CD14-positive monocyte (primary cell): ENCODE measurements around the gene ATP2B1. TPM values are rescaled to one million over a fixed set of nuclear protein-coding genes. Genes with fewer than 3 reads are reported as not detected.

Experiments
- DNase-seq, 3 donors: peaks; one replicate each; pipeline ENCODE4 v3.0.0-alpha.2; 2011 to 2022
- H2AFZ ChIP-seq: 2 replicates; pipeline ENCODE4 v1.6.0; 2012; ENCODE audit warnings: mild to moderate bottlenecking, low read depth, low read length, inconsistent platforms; ENCODE audit not compliant: insufficient read depth, poor library complexity, severe bottlenecking
- H3K27ac ChIP-seq, 2 donors: 1 replicate in 1 of 2; 2 replicates in 1 of 2; pipeline ENCODE4 v1.5.1; 2012 to 2013; ENCODE audit warnings: low read length in 2 of 2, control low read depth in 1 of 2, inconsistent platforms in 1 of 2, low read depth in 1 of 2, mild to moderate bottlenecking in 1 of 2
- H3K27me3 ChIP-seq, 2 donors: one replicate each; pipeline versions ENCODE4 v1.6.0 to v1.6.1; 2011 to 2013; ENCODE audit warnings: low read length in 2 of 2; ENCODE audit not compliant: control insufficient read depth in 2 of 2, insufficient read depth in 2 of 2
- H3K36me3 ChIP-seq, 2 donors: replicated peaks in 1 of 2; 1 replicate in 1 of 2; 2 replicates in 1 of 2; pipeline versions ENCODE4 v1.5.1 to v1.6.1; 2012 to 2013; ENCODE audit warnings: low read length in 2 of 2, control low read depth in 1 of 2, inconsistent platforms in 1 of 2, mild to moderate bottlenecking in 1 of 2; ENCODE audit not compliant: insufficient read depth in 2 of 2, control insufficient read depth in 1 of 2
- H3K4me1 ChIP-seq, 2 donors: 1 replicate in 1 of 2; 2 replicates in 1 of 2; pipeline versions ENCODE4 v1.5.1 to v1.6.1; 2012 to 2013; ENCODE audit warnings: low read length in 2 of 2, control low read depth in 1 of 2, inconsistent platforms in 1 of 2, mild to moderate bottlenecking in 1 of 2, moderate library complexity in 1 of 2; ENCODE audit not compliant: insufficient read depth in 2 of 2, control insufficient read depth in 1 of 2
- H3K4me2 ChIP-seq: replicated peaks from 2 replicates; pipeline ENCODE3; 2012; ENCODE audit warnings: low read length, moderate library complexity, mild to moderate bottlenecking; ENCODE audit not compliant: poor library complexity, severe bottlenecking; ENCODE audit errors: extremely low read depth
- H3K4me3 ChIP-seq, 3 experiments: fragments of 200-600 bp in 1 of 3; sonication (generic) in 1 of 3; replicated peaks in 1 of 3; 1 replicate in 2 of 3; 2 replicates in 1 of 3; pipeline ENCODE4 v1.5.1; 2011 to 2013; ENCODE audit warnings: low read length in 3 of 3, mild to moderate bottlenecking in 3 of 3, control low read depth in 2 of 3, low read depth in 2 of 3, inconsistent platforms in 1 of 3, moderate library complexity in 1 of 3
- H3K79me2 ChIP-seq: 2 replicates; pipeline ENCODE4 v1.6.0; 2012; ENCODE audit warnings: mild to moderate bottlenecking, control low read depth, inconsistent platforms, low read length, moderate library complexity; ENCODE audit not compliant: insufficient read depth
- H3K9ac ChIP-seq: 2 replicates; pipeline ENCODE4 v1.6.0; 2017; ENCODE audit warnings: low read length, mild to moderate bottlenecking; ENCODE audit not compliant: insufficient read depth, poor library complexity, severe bottlenecking
- H3K9me3 ChIP-seq, 2 donors: replicated peaks in 1 of 2; 1 replicate in 1 of 2; 2 replicates in 1 of 2; pipeline versions ENCODE4 v1.5.1 to v1.6.1; 2012 to 2013; ENCODE audit warnings: low read length in 2 of 2, control low read depth in 1 of 2; ENCODE audit not compliant: control insufficient read depth in 1 of 2, insufficient read depth in 1 of 2
- H4K20me1 ChIP-seq: 2 replicates; pipeline ENCODE4 v1.6.0; 2012; ENCODE audit warnings: mild to moderate bottlenecking, low read length, control low read depth, moderate library complexity; ENCODE audit not compliant: insufficient read depth
- H3K27ac Mint-ChIP-seq, 7 donors: one replicate each; pipeline ENCODE4 v1.8.0; 2020; ENCODE audit warnings: mild to moderate bottlenecking in 7 of 7, mixed read lengths in 7 of 7, moderate library complexity in 6 of 7, inconsistent platforms in 2 of 7
- H3K27me3 Mint-ChIP-seq, 3 donors: one replicate each; pipeline ENCODE4 v1.8.0; 2021 to 2022; ENCODE audit warnings: low read depth in 3 of 3, mild to moderate bottlenecking in 3 of 3, mixed read lengths in 3 of 3, moderate library complexity in 3 of 3, inconsistent platforms in 1 of 3
- H3K36me3 Mint-ChIP-seq, 2 donors: one replicate each; pipeline ENCODE4 v1.8.0; 2020; ENCODE audit warnings: mixed read lengths in 2 of 2, inconsistent platforms in 1 of 2, mild to moderate bottlenecking in 1 of 2
- H3K4me1 Mint-ChIP-seq: one replicate; pipeline ENCODE4 v1.8.0; 2020; ENCODE audit warnings: mild to moderate bottlenecking, mixed read lengths
- H3K4me3 Mint-ChIP-seq, 2 donors: one replicate each; pipeline ENCODE4 v1.8.0; 2020; ENCODE audit warnings: mild to moderate bottlenecking in 2 of 2, mixed read lengths in 2 of 2, moderate library complexity in 1 of 2
- H3K9me3 Mint-ChIP-seq, 7 donors: one replicate each; pipeline ENCODE4 v1.8.0; 2020 to 2022; ENCODE audit warnings: mixed read lengths in 7 of 7, mild to moderate bottlenecking in 6 of 7, moderate library complexity in 6 of 7, inconsistent platforms in 2 of 7
- WGBS: methylation state at CpG from one replicate; pipeline ENCODE4 v1.1.5; 2013; ENCODE audit warnings: missing lambda C conversion rate; ENCODE audit not compliant: insufficient coverage; 5-methylcytosine and 5-hydroxymethylcytosine counted together
- intact Hi-C, 2 donors: fragments of 100-400 bp; cut with micrococcal nuclease; formaldehyde crosslinking; loops; one replicate each; pipeline versions ENCODE4 v1.15.0 to v1.15.1; 2023
- polyA plus RNA-seq, 3 donors: library from polyadenylated mRNA; depleted of rRNA in 1 of 3; unstranded in 2 of 3; stranded (reverse) in 1 of 3; fragments of 300-500 nt in 2 of 3; fragments of >200 nt in 1 of 3; fragmentation: Illumina TruSeq in 2 of 3; gene quantifications; 1 replicate in 2 of 3; 2 replicates in 1 of 3; pipeline ENCODE4 v1.2.3, GENCODE V29; 2012 to 2021
- TF ChIP-seq, protein P1 (sequence below): fragments of 200-600 bp; IDR thresholded peaks from one replicate; pipeline ENCODE4 v1.8.0; 2022; ENCODE audit warnings: antibody characterized with exemption, mild to moderate bottlenecking

The ATP2B1 gene
- polyA plus RNA-seq, 3 donors = 35.9 to 59.3 (median 53.9) TPM

DNA sequence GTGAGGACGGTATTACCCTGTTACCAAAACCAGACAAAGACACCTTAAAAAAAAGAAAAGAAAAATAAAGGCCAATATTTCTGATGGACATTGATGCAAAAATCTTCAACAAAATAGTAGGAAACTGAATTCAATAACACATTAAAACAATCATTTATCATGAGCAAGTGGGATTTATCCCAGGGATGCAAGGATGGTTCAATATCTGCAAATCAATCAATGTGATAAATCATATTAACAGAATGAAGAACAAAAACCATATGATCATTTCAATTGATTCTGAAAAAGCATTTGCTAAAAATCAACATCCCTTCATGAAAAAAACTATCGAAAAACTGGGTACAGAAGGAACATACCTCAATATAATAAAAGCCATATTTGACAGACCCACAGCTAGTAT is 32.3 kb upstream of the ATP2B1 start:
- Mint-ChIP-seq H3K27ac (no peak overlapping the region), H3K4me3 (no peak overlapping the region), H3K27me3 (no peaks in the 10 kb centered on the region), H3K36me3 (peaks cover 7 to 15% of the 10 kb centered on the region in 2 donors), H3K9me3 (peaks cover 30 to 37% (median 34%) of the 10 kb centered on the region in 7 donors), H3K4me1 (peaks cover 10% of the 10 kb centered on the region)
- no peaks in the 10 kb centered on the region for H3K36me3 ChIP-seq
- H3K79me2 ChIP-seq = no peaks in the 10 kb centered on the region
- H4K20me1 ChIP-seq = no peaks in the 10 kb centered on the region
- no peak for DNase-seq
- no peak overlapping the region for H3K9ac ChIP-seq
- H3K4me1 ChIP-seq = peaks cover 0 to 13% of the 10 kb centered on the region in 2 donors
- TF ChIP-seq, protein P1, sequence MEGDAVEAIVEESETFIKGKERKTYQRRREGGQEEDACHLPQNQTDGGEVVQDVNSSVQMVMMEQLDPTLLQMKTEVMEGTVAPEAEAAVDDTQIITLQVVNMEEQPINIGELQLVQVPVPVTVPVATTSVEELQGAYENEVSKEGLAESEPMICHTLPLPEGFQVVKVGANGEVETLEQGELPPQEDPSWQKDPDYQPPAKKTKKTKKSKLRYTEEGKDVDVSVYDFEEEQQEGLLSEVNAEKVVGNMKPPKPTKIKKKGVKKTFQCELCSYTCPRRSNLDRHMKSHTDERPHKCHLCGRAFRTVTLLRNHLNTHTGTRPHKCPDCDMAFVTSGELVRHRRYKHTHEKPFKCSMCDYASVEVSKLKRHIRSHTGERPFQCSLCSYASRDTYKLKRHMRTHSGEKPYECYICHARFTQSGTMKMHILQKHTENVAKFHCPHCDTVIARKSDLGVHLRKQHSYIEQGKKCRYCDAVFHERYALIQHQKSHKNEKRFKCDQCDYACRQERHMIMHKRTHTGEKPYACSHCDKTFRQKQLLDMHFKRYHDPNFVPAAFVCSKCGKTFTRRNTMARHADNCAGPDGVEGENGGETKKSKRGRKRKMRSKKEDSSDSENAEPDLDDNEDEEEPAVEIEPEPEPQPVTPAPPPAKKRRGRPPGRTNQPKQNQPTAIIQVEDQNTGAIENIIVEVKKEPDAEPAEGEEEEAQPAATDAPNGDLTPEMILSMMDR = no peak
- no peak overlapping the region for H3K4me3 ChIP-seq
- no peak overlapping the region for H2AFZ ChIP-seq
- H3K4me2 ChIP-seq = no peak overlapping the region
- no CpG with 5 or more reads among the region's 2 CpGs for WGBS
- no peaks in the 10 kb centered on the region for H3K27me3 ChIP-seq
- H3K27ac ChIP-seq = no peak overlapping the region
- intact Hi-C loops = no loop called here
- peaks cover 9 to 26% of the 10 kb centered on the region in 2 donors for H3K9me3 ChIP-seq

DNA sequence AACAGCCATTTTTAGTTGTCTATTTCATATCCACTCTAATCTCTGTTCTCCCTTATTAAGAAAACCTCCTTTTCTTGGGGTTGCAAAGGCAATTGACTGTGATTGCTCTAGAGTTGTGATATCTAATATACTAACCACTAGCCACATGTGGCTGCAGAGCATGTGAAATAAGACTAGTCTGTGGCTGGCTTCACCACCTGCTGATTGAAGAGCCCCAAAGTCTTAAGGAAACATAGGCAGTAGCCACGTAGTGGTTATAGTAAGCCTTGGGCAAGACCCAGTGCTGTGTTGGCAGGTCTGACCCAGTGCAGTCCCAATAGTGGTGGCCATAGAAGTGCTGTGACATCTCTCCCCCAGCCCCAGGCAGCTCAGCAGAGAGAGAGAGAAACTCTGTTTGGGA is 28.4 kb upstream of the ATP2B1 start:
- Histone ChIP-seq H3K27ac (no peak overlapping the region), H3K9ac (no peak overlapping the region), H3K36me3 (no peaks in the 10 kb centered on the region), H2AFZ (no peak overlapping the region), H3K4me3 (no peak overlapping the region), H3K27me3 (no peaks in the 10 kb centered on the region), H3K4me2 (no peak overlapping the region), H3K4me1 (peaks cover 21 to 25% of the 10 kb centered on the region in 2 donors), H4K20me1 (no peaks in the 10 kb centered on the region), H3K9me3 (peaks cover 6 to 26% of the 10 kb centered on the region in 2 donors), H3K79me2 (no peaks in the 10 kb centered on the region)
- DNase-seq = no peak
- H3K27me3 Mint-ChIP-seq = no peaks in the 10 kb centered on the region
- intact Hi-C loops = loop anchor here in 1 of 2 donors (10.0 kb wide), 1 partner anchor 128 kb away; no protein-coding TSS in a partner anchor
- no peak overlapping the region for H3K27ac Mint-ChIP-seq
- peaks cover 16 to 19% of the 10 kb centered on the region in 2 donors for H3K36me3 Mint-ChIP-seq
- WGBS = no CpG with 5 or more reads among the region's 1 CpG
- H3K4me1 Mint-ChIP-seq = peaks cover 23% of the 10 kb centered on the region
- peaks cover 25 to 35% (median 32%) of the 10 kb centered on the region in 7 donors for H3K9me3 Mint-ChIP-seq
- TF ChIP-seq, protein P1 = no peak
- H3K4me3 Mint-ChIP-seq = no peak overlapping the region
